CD4-positive, alpha-beta T cell (primary cell): ENCODE results near the gene DHX32. TPM values are rescaled to one million over a fixed set of nuclear protein-coding genes. Genes with fewer than 3 reads are reported as not detected.
"Not testable (repeated sequence)": the region's sequence is repeated elsewhere in the genome, so short reads cannot be mapped to it uniquely, and the experiment has no call there.

Experiments used
- ATAC-seq: fragments of 200-7000 bp; cut with Tn5 transposase; one replicate; pipeline ENCODE4 v1.10.0; 2022; ENCODE audit warnings: mild to moderate bottlenecking; ENCODE audit not compliant: poor library complexity
- CTCF ChIA-PET: fragments of 350-600 bp; sonication (Branson Sonifier 250); formaldehyde crosslinking; loops from one replicate; lab custom pipeline; 2021; ENCODE audit warnings: antibody characterized with exemption, inconsistent platforms; lab: Charles Lee
- POLR2A ChIA-PET: fragments of 350-600 bp; sonication (Branson Sonifier 250); formaldehyde crosslinking; loops from one replicate; lab custom pipeline; 2021; ENCODE audit warnings: antibody characterized with exemption, inconsistent platforms; lab: Charles Lee
- DNase-seq, 14 experiments: peaks; one replicate each; pipeline ENCODE4 v3.0.0-alpha.2; 2013 to 2020; ENCODE audit warnings: mixed read lengths in 2 of 14
- H3K27ac ChIP-seq, 2 donors: one replicate each; pipeline versions ENCODE4 v1.5.1 to v1.7.0; 2013; ENCODE audit warnings: low read length in 2 of 2, low read depth in 1 of 2, mild to moderate bottlenecking in 1 of 2
- H3K27me3 ChIP-seq, 2 experiments: 1 replicate in 1 of 2; 2 replicates in 1 of 2; pipeline versions ENCODE4 v1.6.1 to v1.7.0; 2013; ENCODE audit warnings: low read length in 2 of 2, control low read depth in 1 of 2, mild to moderate bottlenecking in 1 of 2, moderate library complexity in 1 of 2; ENCODE audit not compliant: insufficient read depth in 2 of 2, control insufficient read depth in 1 of 2
- H3K36me3 ChIP-seq: one replicate; pipeline ENCODE4 v1.6.1; 2013; ENCODE audit warnings: low read length, control low read depth; ENCODE audit not compliant: insufficient read depth
- H3K4me1 ChIP-seq: one replicate; pipeline ENCODE4 v1.6.1; 2013; ENCODE audit warnings: low read length, control low read depth; ENCODE audit not compliant: insufficient read depth
- H3K4me3 ChIP-seq: one replicate; pipeline ENCODE4 v1.5.1; 2013; ENCODE audit warnings: mild to moderate bottlenecking, low read length, moderate library complexity
- H3K9me3 ChIP-seq, 2 experiments: 1 replicate in 1 of 2; 2 replicates in 1 of 2; pipeline versions ENCODE4 v1.6.1 to v1.7.0; 2013; ENCODE audit warnings: low read length in 2 of 2, mild to moderate bottlenecking in 2 of 2, control low read depth in 1 of 2, moderate library complexity in 1 of 2; ENCODE audit not compliant: control insufficient read depth in 1 of 2, insufficient read depth in 1 of 2
- H3K27ac Mint-ChIP-seq: one replicate; pipeline ENCODE4 v1.8.0; 2020; ENCODE audit warnings: mixed read lengths
- H3K27me3 Mint-ChIP-seq: one replicate; pipeline ENCODE4 v1.8.0; 2021; ENCODE audit warnings: mixed read lengths
- H3K36me3 Mint-ChIP-seq: one replicate; pipeline ENCODE4 v1.8.0; 2021; ENCODE audit warnings: low read depth, mixed read lengths
- H3K4me1 Mint-ChIP-seq: one replicate; pipeline ENCODE4 v1.8.0; 2021; ENCODE audit warnings: low read depth, mixed read lengths
- H3K4me3 Mint-ChIP-seq: one replicate; pipeline ENCODE4 v1.8.0; 2020; ENCODE audit warnings: mild to moderate bottlenecking, mixed read lengths
- H3K9me3 Mint-ChIP-seq: one replicate; pipeline ENCODE4 v1.8.0; 2020; ENCODE audit warnings: mixed read lengths
- intact Hi-C, 2 experiments: fragments of 100-400 bp; cut with DNase I in 1 of 2; cut with micrococcal nuclease in 1 of 2; formaldehyde crosslinking; loops; one replicate each; pipeline versions ENCODE4 v1.15.1 to v1.9.0; 2023 to 2025; cut with DNase I, micrococcal nuclease
- total RNA-seq, 174 experiments: library from RNA in 2 of 174; stranded (reverse) in 2 of 174; gene quantifications; one replicate each; pipeline ENCODE4 v1.2.3 and lab custom pipeline; 2021 to 2026
- TF ChIP-seq, protein P1 (sequence below): fragments of 200-600 bp; IDR thresholded peaks from one replicate; pipeline ENCODE4 v1.8.0; 2022; ENCODE audit warnings: antibody characterized with exemption, mild to moderate bottlenecking

The DHX32 gene
- total RNA-seq, 2 experiments from 2014 or later: 1.3 to 1.7 TPM

- Histone ChIP-seq H3K36me3 (no peaks in the 10 kb centered on the region), H3K9me3 (no peaks in the 10 kb centered on the region), H3K4me1 (no peaks in the 10 kb centered on the region), H3K4me3 (no peak overlapping the region), H3K27ac (no peak overlapping the region), H3K27me3 (no peaks in the 10 kb centered on the region)
- Mint-ChIP-seq H3K27ac (no peak overlapping the region), H3K9me3 (no peaks in the 10 kb centered on the region), H3K4me1 (no peaks in the 10 kb centered on the region), H3K36me3 (no peaks in the 10 kb centered on the region), H3K27me3 (no peaks in the 10 kb centered on the region), H3K4me3 (no peak overlapping the region)
- DNase-seq (no peak), ATAC-seq (no peak)
- ChIA-PET POLR2A (no interaction called here), CTCF (no interaction called here)
- TF ChIP-seq, protein P1, sequence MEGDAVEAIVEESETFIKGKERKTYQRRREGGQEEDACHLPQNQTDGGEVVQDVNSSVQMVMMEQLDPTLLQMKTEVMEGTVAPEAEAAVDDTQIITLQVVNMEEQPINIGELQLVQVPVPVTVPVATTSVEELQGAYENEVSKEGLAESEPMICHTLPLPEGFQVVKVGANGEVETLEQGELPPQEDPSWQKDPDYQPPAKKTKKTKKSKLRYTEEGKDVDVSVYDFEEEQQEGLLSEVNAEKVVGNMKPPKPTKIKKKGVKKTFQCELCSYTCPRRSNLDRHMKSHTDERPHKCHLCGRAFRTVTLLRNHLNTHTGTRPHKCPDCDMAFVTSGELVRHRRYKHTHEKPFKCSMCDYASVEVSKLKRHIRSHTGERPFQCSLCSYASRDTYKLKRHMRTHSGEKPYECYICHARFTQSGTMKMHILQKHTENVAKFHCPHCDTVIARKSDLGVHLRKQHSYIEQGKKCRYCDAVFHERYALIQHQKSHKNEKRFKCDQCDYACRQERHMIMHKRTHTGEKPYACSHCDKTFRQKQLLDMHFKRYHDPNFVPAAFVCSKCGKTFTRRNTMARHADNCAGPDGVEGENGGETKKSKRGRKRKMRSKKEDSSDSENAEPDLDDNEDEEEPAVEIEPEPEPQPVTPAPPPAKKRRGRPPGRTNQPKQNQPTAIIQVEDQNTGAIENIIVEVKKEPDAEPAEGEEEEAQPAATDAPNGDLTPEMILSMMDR: no peak
- intact Hi-C loops: no loop called here
Observed at GRCh38 chr10:125926247-125926646, 45.2 kb upstream of the DHX32 start.

- Histone ChIP-seq H3K27ac (no peak overlapping the region), H3K27me3 (no peaks in the 10 kb centered on the region), H3K4me3 (no peak overlapping the region), H3K9me3 (no peaks in the 10 kb centered on the region), H3K4me1 (no peaks in the 10 kb centered on the region), H3K36me3 (no peaks in the 10 kb centered on the region)
- H3K4me3 Mint-ChIP-seq: no peak overlapping the region
- H3K27me3 Mint-ChIP-seq: no peaks in the 10 kb centered on the region
- no peak overlapping the region for H3K27ac Mint-ChIP-seq
- no peak for ATAC-seq
- no peaks in the 10 kb centered on the region for H3K4me1 Mint-ChIP-seq
- TF ChIP-seq, protein P1: no peak
- DNase-seq: no peak
- no peaks in the 10 kb centered on the region for H3K9me3 Mint-ChIP-seq
- intact Hi-C loops: no loop called here
- ChIA-PET POLR2A (no interaction called here), CTCF (no interaction called here)
- no peaks in the 10 kb centered on the region for H3K36me3 Mint-ChIP-seq
Observed at GRCh38 chr10:125925262-125925834, 44.3 kb upstream of the DHX32 start.

GRCh38 chr10:125921643-125922306 is 40.7 kb upstream of the DHX32 start:
- H3K4me1 Mint-ChIP-seq, H3K27me3 ChIP-seq, H3K27me3 Mint-ChIP-seq, DNase-seq, intact Hi-C loops, POLR2A ChIA-PET, H3K27ac ChIP-seq, H3K9me3 ChIP-seq, H3K4me1 ChIP-seq, H3K9me3 Mint-ChIP-seq, H3K27ac Mint-ChIP-seq, ATAC-seq, H3K36me3 ChIP-seq, CTCF ChIA-PET, H3K4me3 Mint-ChIP-seq, H3K4me3 ChIP-seq, H3K36me3 Mint-ChIP-seq: not testable (repeated sequence)

DNA sequence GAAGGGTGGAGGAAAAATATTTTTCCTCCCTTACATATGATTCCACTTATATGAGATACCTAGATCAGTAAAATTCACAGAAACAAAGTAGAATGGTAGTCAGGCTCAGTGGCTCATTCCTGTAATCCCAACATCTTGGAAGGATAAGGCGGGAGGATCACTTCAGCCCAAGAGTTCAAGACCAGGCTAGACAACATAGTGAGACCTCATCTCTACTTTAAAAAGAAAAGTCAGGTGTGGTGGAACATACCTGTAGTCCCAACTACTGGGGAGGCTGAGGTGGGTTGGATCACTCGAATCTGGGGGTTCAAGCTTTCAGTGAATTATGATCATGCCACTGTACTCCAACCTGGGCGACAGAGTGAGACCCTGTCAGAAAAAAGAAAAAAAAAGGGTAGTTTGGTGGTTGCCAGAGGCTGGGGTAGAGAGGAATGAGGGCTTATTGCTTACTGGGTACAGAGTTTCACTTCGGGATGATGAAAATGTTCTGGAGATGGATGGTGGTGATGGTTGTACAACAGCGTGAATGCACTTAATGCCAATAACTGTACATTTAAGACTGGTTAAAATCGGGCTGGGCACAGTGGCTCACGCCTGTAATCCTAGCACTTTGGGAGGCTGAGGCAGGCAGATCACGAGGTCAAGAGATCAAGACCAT is 36.7 kb upstream of the DHX32 start:
- H3K36me3 Mint-ChIP-seq, H3K27me3 ChIP-seq, H3K4me1 Mint-ChIP-seq, H3K4me3 ChIP-seq, CTCF ChIA-PET, DNase-seq, H3K9me3 ChIP-seq, ATAC-seq, H3K4me3 Mint-ChIP-seq, H3K9me3 Mint-ChIP-seq, H3K27ac ChIP-seq, H3K36me3 ChIP-seq, POLR2A ChIA-PET, H3K27ac Mint-ChIP-seq, H3K4me1 ChIP-seq, intact Hi-C loops: not testable (repeated sequence)
- peaks cover 12% of the 10 kb centered on the region for H3K27me3 Mint-ChIP-seq
